Measurements from ENCODE around the gene CYBA. TPM values are rescaled to one million over a fixed set of nuclear protein-coding genes. Genes with fewer than 3 reads are reported as not detected.

Gene CYBA
- total and polyA plus RNA-seq, 10 of the 15 experiments (the other 5 are each of a cell fraction or from before 2014, with no cell fraction given) = 0.55 to 598 (median 258) TPM

DNA sequence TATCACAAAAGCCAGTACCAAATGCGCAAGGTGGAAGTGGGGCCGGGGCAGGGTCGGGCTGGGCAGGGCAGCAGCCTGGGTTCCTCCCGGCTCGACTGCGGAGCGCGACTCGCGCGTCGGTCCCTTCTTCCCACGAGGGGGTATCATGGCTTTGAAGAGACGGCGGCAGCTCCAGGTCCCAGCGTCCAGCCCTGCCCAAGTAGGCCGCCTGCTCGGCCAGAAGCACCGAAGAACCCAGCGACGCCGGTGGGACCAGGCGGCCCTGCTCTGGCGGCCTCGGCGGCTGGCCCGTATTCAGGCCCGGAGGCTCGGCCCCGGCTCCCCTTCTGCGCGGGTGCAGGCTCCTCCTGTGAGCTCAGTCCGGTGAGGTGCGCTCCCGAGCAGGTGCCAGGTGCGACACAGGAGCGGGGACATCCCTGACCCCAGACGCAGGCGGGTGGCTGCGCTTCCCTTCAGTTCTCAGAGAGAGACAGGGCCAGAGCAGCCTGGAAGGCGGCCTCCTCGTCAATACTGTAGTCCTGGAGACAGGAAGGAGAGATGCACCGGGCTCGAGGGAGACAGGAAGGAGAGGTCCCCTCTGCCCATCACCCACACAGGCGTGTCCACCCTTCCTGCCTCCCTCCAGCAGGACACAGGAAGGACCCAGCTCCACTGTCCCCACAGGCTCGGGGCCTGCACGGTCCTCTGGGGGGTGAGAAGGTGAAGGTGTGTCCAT is 46.4 kb upstream of the CYBA start:
- POLR2A ChIA-PET = interaction anchor here (0.6 kb wide), 1 partner anchor 10 kb away, joined by 4 read pairs; no protein-coding TSS in a partner anchor
- ATAC-seq (no peak), DNase-seq (ENCODE audit: low read depth, low spot score) (no peak), FAIRE-seq (no peak)
- intact Hi-C loops (cut with micrococcal nuclease; ENCODE audit: unreplicated experiment) = no loop called here
- Histone ChIP-seq H3K27me3 (replicated peaks in 1 of 2; ENCODE audit: control insufficient read depth in 2 of 2, insufficient read depth in 2 of 2, low read length in 1 of 2) (no peaks in the 10 kb centered on the region), H3K36me3 (ENCODE audit: control insufficient read depth in 2 of 2, insufficient read depth in 2 of 2, low read length in 1 of 2) (peaks cover 0 to 7% of the 10 kb centered on the region in 2 experiments; a peak in 2 of 4 replicates), H2AFZ (ENCODE audit: control insufficient read depth, low read depth, low read length) (no peak overlapping the region), H4K20me1 (ENCODE audit: control insufficient read depth, insufficient read depth) (no peaks in the 10 kb centered on the region), H3K9me3 (replicated peaks; ENCODE audit: control insufficient read depth, insufficient read depth, low read length) (no peaks in the 10 kb centered on the region), H3K4me2 (ENCODE audit: control insufficient read depth, insufficient read depth) (no peak overlapping the region), H3K9ac (ENCODE audit: control insufficient read depth, insufficient read depth, low read length) (no peak overlapping the region), H3K4me3 (no peak overlapping the region), H3K79me2 (ENCODE audit: control insufficient read depth, insufficient read depth, low read length) (peaks cover 14% of the 10 kb centered on the region), H3K4me1 (ENCODE audit: control insufficient read depth, insufficient read depth, low read length) (peaks cover 29% of the 10 kb centered on the region), H3K27ac (ENCODE audit: control insufficient read depth, insufficient read depth) (no peak overlapping the region)
- RAD21 ChIA-PET (ENCODE audit: unreplicated experiment) = no interaction called here
- no peak for TF ChIP-seq RBBP5 (conservative IDR thresholded peaks at IDR 0.05)
- TF ChIP-seq, protein P1, sequence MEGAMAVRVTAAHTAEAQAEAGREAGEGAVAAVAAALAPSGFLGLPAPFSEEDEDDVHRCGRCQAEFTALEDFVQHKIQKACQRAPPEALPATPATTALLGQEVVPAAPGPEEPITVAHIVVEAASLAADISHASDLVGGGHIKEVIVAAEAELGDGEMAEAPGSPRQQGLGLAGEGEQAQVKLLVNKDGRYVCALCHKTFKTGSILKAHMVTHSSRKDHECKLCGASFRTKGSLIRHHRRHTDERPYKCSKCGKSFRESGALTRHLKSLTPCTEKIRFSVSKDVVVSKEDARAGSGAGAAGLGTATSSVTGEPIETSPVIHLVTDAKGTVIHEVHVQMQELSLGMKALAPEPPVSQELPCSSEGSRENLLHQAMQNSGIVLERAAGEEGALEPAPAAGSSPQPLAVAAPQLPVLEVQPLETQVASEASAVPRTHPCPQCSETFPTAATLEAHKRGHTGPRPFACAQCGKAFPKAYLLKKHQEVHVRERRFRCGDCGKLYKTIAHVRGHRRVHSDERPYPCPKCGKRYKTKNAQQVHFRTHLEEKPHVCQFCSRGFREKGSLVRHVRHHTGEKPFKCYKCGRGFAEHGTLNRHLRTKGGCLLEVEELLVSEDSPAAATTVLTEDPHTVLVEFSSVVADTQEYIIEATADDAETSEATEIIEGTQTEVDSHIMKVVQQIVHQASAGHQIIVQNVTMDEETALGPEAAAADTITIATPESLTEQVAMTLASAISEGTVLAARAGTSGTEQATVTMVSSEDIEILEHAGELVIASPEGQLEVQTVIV (IDR thresholded peaks at IDR 0.05; ENCODE audit: borderline replicate concordance, partially characterized antibody) = no peak
- no peak for TF ChIP-seq IKZF2 (IDR thresholded peaks at IDR 0.05)
- no peak for TF ChIP-seq STAT3 (IDR thresholded peaks at IDR 0.05; ENCODE audit: low read depth, low read length)
- TF ChIP-seq, protein P2, sequence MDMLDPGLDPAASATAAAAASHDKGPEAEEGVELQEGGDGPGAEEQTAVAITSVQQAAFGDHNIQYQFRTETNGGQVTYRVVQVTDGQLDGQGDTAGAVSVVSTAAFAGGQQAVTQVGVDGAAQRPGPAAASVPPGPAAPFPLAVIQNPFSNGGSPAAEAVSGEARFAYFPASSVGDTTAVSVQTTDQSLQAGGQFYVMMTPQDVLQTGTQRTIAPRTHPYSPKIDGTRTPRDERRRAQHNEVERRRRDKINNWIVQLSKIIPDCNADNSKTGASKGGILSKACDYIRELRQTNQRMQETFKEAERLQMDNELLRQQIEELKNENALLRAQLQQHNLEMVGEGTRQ (IDR thresholded peaks at IDR 0.05; ENCODE audit: borderline replicate concordance, low read depth, low read length) = no peak
- TF ChIP-seq, protein P3, sequence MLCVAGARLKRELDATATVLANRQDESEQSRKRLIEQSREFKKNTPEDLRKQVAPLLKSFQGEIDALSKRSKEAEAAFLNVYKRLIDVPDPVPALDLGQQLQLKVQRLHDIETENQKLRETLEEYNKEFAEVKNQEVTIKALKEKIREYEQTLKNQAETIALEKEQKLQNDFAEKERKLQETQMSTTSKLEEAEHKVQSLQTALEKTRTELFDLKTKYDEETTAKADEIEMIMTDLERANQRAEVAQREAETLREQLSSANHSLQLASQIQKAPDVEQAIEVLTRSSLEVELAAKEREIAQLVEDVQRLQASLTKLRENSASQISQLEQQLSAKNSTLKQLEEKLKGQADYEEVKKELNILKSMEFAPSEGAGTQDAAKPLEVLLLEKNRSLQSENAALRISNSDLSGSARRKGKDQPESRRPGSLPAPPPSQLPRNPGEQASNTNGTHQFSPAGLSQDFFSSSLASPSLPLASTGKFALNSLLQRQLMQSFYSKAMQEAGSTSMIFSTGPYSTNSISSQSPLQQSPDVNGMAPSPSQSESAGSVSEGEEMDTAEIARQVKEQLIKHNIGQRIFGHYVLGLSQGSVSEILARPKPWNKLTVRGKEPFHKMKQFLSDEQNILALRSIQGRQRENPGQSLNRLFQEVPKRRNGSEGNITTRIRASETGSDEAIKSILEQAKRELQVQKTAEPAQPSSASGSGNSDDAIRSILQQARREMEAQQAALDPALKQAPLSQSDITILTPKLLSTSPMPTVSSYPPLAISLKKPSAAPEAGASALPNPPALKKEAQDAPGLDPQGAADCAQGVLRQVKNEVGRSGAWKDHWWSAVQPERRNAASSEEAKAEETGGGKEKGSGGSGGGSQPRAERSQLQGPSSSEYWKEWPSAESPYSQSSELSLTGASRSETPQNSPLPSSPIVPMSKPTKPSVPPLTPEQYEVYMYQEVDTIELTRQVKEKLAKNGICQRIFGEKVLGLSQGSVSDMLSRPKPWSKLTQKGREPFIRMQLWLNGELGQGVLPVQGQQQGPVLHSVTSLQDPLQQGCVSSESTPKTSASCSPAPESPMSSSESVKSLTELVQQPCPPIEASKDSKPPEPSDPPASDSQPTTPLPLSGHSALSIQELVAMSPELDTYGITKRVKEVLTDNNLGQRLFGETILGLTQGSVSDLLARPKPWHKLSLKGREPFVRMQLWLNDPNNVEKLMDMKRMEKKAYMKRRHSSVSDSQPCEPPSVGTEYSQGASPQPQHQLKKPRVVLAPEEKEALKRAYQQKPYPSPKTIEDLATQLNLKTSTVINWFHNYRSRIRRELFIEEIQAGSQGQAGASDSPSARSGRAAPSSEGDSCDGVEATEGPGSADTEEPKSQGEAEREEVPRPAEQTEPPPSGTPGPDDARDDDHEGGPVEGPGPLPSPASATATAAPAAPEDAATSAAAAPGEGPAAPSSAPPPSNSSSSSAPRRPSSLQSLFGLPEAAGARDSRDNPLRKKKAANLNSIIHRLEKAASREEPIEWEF (IDR thresholded peaks at IDR 0.05; ENCODE audit: insufficient replicate concordance, low read depth, low read length) = no peak
- no peak for TF ChIP-seq EGR1 (IDR thresholded peaks at IDR 0.05; ENCODE audit: borderline replicate concordance in 1 of 2, low read depth in 2 of 2, low read length in 2 of 2)
- TF ChIP-seq ZNF384 (IDR thresholded peaks at IDR 0.05; ENCODE audit: borderline replicate concordance, low read depth, low read length) = no peak
- TF ChIP-seq BMI1 (IDR thresholded peaks at IDR 0.05; ENCODE audit: borderline replicate concordance) = no peak
- TF ChIP-seq RB1 (IDR thresholded peaks at IDR 0.05; ENCODE audit: borderline replicate concordance) = no peak
- TF ChIP-seq TCF7 (IDR thresholded peaks at IDR 0.05; ENCODE audit: borderline replicate concordance) = no peak
- CTCF ChIA-PET = interaction anchor here (0.6 to 1.3 kb wide), 2 partner anchors 15 to 47 kb away, joined by 3 read pairs; no protein-coding TSS in a partner anchor
- 95% methylated on average over 45 of the region's 47 CpGs for WGBS (ENCODE audit: insufficient coverage, insufficient replicate concordance, low lambda C conversion rate, missing lambda C conversion rate)
- BruUV-seq (replicated peaks) = no TSS peak
- SMC1A ChIA-PET (ENCODE audit: uncharacterized antibody, unreplicated experiment) = no interaction called here
- in situ Hi-C loops (cut with MboI) = no loop called here

All from GM12878 (cell line).